H1 (cell line): ENCODE measurements around the gene MROH2A. TPM values are rescaled to one million over a fixed set of nuclear protein-coding genes. Genes with fewer than 3 reads are reported as not detected.

Experiments used
- CTCF ChIA-PET: fragments of 300-600 bp; sonication (Branson Sonifier 250); formaldehyde crosslinking; loops from one replicate; lab custom pipeline; 2021; ENCODE audit not compliant: partially characterized antibody; lab: Charles Lee
- POLR2A ChIA-PET: fragments of 300-600 bp; sonication (Branson Sonifier 250); formaldehyde crosslinking; loops from one replicate; lab custom pipeline; 2021; ENCODE audit warnings: inconsistent platforms; ENCODE audit not compliant: partially characterized antibody; lab: Charles Lee
- DNase-seq, 2 experiments: peaks; one replicate each; pipeline versions ENCODE4 v3.0.0 to v3.0.0-alpha.2; 2010 to 2022; ENCODE audit warnings: low spot score in 2 of 2, low read depth in 1 of 2, mixed read lengths in 1 of 2
- FAIRE-seq: peaks from 2 replicates; lab custom pipeline; 2011; peaks lifted over from hg19 to GRCh38; lab: Jason Lieb, UNC
- H2AFZ ChIP-seq: 2 replicates; pipeline ENCODE4 v1.8.1; 2012; ENCODE audit warnings: low read length, inconsistent platforms
- H2AK5ac ChIP-seq: 2 replicates; pipeline ENCODE4 v1.6.1; 2013; ENCODE audit warnings: low read depth, low read length
- H2BK120ac ChIP-seq: replicated peaks from 2 replicates; pipeline ENCODE3; 2013; ENCODE audit warnings: low read depth, low read length, inconsistent platforms
- H2BK12ac ChIP-seq: 2 replicates; pipeline ENCODE4 v1.6.1; 2013; ENCODE audit warnings: low read depth, low read length
- H2BK15ac ChIP-seq: 2 replicates; pipeline ENCODE4 v1.6.1; 2013; ENCODE audit warnings: low read length
- H2BK20ac ChIP-seq: 2 replicates; pipeline ENCODE4 v1.6.1; 2013; ENCODE audit warnings: low read length
- H2BK5ac ChIP-seq: 2 replicates; pipeline ENCODE4 v1.6.1; 2013; ENCODE audit warnings: low read depth, low read length
- H3K14ac ChIP-seq: 2 replicates; pipeline ENCODE4 v1.6.1; 2013; ENCODE audit warnings: inconsistent platforms; ENCODE audit not compliant: insufficient read length
- H3K18ac ChIP-seq: 2 replicates; pipeline ENCODE4 v1.6.1; 2013; ENCODE audit warnings: low read length; ENCODE audit errors: extremely low read depth
- H3K23ac ChIP-seq: 2 replicates; pipeline ENCODE4 v1.6.1; 2013; ENCODE audit warnings: inconsistent platforms; ENCODE audit not compliant: insufficient read length
- H3K23me2 ChIP-seq: 2 replicates; pipeline ENCODE4 v1.6.1; 2013; ENCODE audit warnings: low read depth, low read length
- H3K27ac ChIP-seq: 2 replicates; pipeline ENCODE4 v1.6.1; 2011; ENCODE audit warnings: low read depth, low read length, inconsistent platforms
- H3K27me3 ChIP-seq, 4 experiments: replicated peaks in 1 of 4; 1 replicate in 1 of 4; 2 replicates in 3 of 4; pipeline versions ENCODE4 v1.6.1 to v1.8.1; 2011 to 2013; ENCODE audit warnings: low read length in 3 of 4, mild to moderate bottlenecking in 3 of 4, inconsistent platforms in 2 of 4, mixed read lengths in 2 of 4, moderate library complexity in 1 of 4; ENCODE audit not compliant: control insufficient read depth in 3 of 4, insufficient read depth in 3 of 4; ENCODE audit errors: extremely low read depth in 1 of 4
- H3K36me3 ChIP-seq, 4 experiments: 2 replicates each; pipeline versions ENCODE4 v1.6.1 to v1.8.1; 2011 to 2013; ENCODE audit warnings: mild to moderate bottlenecking in 4 of 4, low read length in 3 of 4, moderate library complexity in 2 of 4, control low read depth in 1 of 4, inconsistent platforms in 1 of 4; ENCODE audit not compliant: insufficient read depth in 4 of 4, control insufficient read depth in 2 of 4
- H3K4ac ChIP-seq: replicated peaks from 2 replicates; pipeline ENCODE3; 2013; ENCODE audit warnings: low read length, low read depth, mixed read lengths, inconsistent platforms; ENCODE audit not compliant: insufficient read length
- H3K4me1 ChIP-seq, 4 experiments: replicated peaks in 1 of 4; 1 replicate in 1 of 4; 2 replicates in 3 of 4; pipeline versions ENCODE4 v1.6.1 to v1.8.1; 2011 to 2013; ENCODE audit warnings: low read length in 3 of 4, inconsistent platforms in 2 of 4, mixed read lengths in 1 of 4; ENCODE audit not compliant: insufficient read depth in 4 of 4, control insufficient read depth in 3 of 4
- H3K4me2 ChIP-seq, 2 experiments: 2 replicates each; pipeline versions ENCODE4 v1.6.1 to v1.8.1; 2011 to 2013; ENCODE audit warnings: low read depth in 2 of 2, low read length in 2 of 2, control low read depth in 1 of 2, inconsistent platforms in 1 of 2, mild to moderate bottlenecking in 1 of 2; ENCODE audit not compliant: insufficient read depth in 1 of 2
- H3K4me3 ChIP-seq, 4 experiments: fragments of 200-600, 300-600 bp in 1 of 4; sonication (generic), shearing (Covaris generic), sonication (Bioruptor Twin) in 1 of 4; 2 replicates each; pipeline versions ENCODE4 v1.5.1 to v1.8.1; 2011 to 2016; ENCODE audit warnings: low read length in 4 of 4, low read depth in 3 of 4, control low read depth in 2 of 4, inconsistent platforms in 2 of 4, mild to moderate bottlenecking in 2 of 4, mixed read lengths in 1 of 4, moderate library complexity in 1 of 4; ENCODE audit not compliant: insufficient read depth in 2 of 4; ENCODE audit errors: extremely low read depth in 1 of 4
- H3K56ac ChIP-seq: replicated peaks from 2 replicates; pipeline ENCODE3; 2013; ENCODE audit warnings: low read depth, mild to moderate bottlenecking, mixed read lengths, low read length, inconsistent platforms; ENCODE audit not compliant: insufficient read length
- H3K79me1 ChIP-seq: 2 replicates; pipeline ENCODE4 v1.6.1; 2013; ENCODE audit warnings: low read depth, low read length, control low read depth
- H3K79me2 ChIP-seq, 2 experiments: 2 replicates each; pipeline versions ENCODE4 v1.6.1 to v1.8.1; 2012 to 2013; ENCODE audit warnings: low read length in 2 of 2, mild to moderate bottlenecking in 2 of 2, inconsistent platforms in 1 of 2; ENCODE audit not compliant: insufficient read depth in 2 of 2, control insufficient read depth in 1 of 2
- H3K9ac ChIP-seq, 4 experiments: replicated peaks in 1 of 4; 1 replicate in 1 of 4; 2 replicates in 3 of 4; pipeline versions ENCODE4 v1.6.1 to v1.8.1; 2011 to 2013; ENCODE audit warnings: low read depth in 3 of 4, low read length in 3 of 4, control low read depth in 2 of 4, mild to moderate bottlenecking in 2 of 4, moderate library complexity in 2 of 4, inconsistent platforms in 1 of 4; ENCODE audit errors: extremely low read depth in 1 of 4
- H3K9me3 ChIP-seq, 2 experiments: 2 replicates each; pipeline versions ENCODE4 v1.6.1 to v1.8.1; 2012 to 2013; ENCODE audit warnings: mild to moderate bottlenecking in 2 of 2, moderate library complexity in 2 of 2, control low read depth in 1 of 2, inconsistent platforms in 1 of 2, low read depth in 1 of 2, low read length in 1 of 2, mixed read lengths in 1 of 2; ENCODE audit not compliant: insufficient read depth in 2 of 2
- H4K20me1 ChIP-seq, 2 experiments: replicated peaks in 1 of 2; 2 replicates each; pipeline versions ENCODE3 to v1.8.1; 2011 to 2013; ENCODE audit warnings: inconsistent platforms in 2 of 2, low read length in 2 of 2, mild to moderate bottlenecking in 1 of 2; ENCODE audit not compliant: insufficient read depth in 2 of 2, control insufficient read depth in 1 of 2
- H4K5ac ChIP-seq: 2 replicates; pipeline ENCODE4 v1.6.1; 2013; ENCODE audit warnings: low read length, low read depth, mixed read lengths, inconsistent platforms; ENCODE audit not compliant: insufficient read length
- H4K8ac ChIP-seq: 2 replicates; pipeline ENCODE4 v1.8.0; 2013; ENCODE audit warnings: mild to moderate bottlenecking, moderate library complexity, low read length, inconsistent platforms; ENCODE audit not compliant: insufficient read depth; ENCODE audit errors: extremely low read depth
- H4K91ac ChIP-seq: replicated peaks from 2 replicates; pipeline ENCODE3; 2013; ENCODE audit warnings: low read length, mixed read lengths, inconsistent platforms; ENCODE audit not compliant: insufficient read length
- ATF3 ChIP-seq: IDR thresholded peaks from 2 replicates; pipeline ENCODE4 v1.6.1; 2011; ENCODE audit warnings: low read depth, mild to moderate bottlenecking, low read length; ENCODE audit not compliant: insufficient read depth
- EP300 ChIP-seq, 2 experiments: IDR thresholded peaks; 1 replicate in 1 of 2; 2 replicates in 1 of 2; pipeline ENCODE4 v1.6.1; 2011 to 2012; ENCODE audit warnings: low read depth in 2 of 2, low read length in 2 of 2, mild to moderate bottlenecking in 2 of 2, borderline replicate concordance in 1 of 2, inconsistent platforms in 1 of 2, moderate library complexity in 1 of 2
- HDAC6 ChIP-seq: IDR thresholded peaks from one replicate; pipeline ENCODE4 v1.7.1; 2012; ENCODE audit warnings: low read depth, mild to moderate bottlenecking, inconsistent platforms, low read length, moderate library complexity
- KDM4A ChIP-seq: IDR thresholded peaks from one replicate; pipeline ENCODE4 v1.7.1; 2012; ENCODE audit warnings: low read depth, mild to moderate bottlenecking, moderate library complexity, low read length, inconsistent platforms; ENCODE audit not compliant: severe bottlenecking
- NRF1 ChIP-seq: IDR thresholded peaks from 2 replicates; pipeline ENCODE4 v1.6.1; 2011; ENCODE audit warnings: mild to moderate bottlenecking, low read depth, low read length, improper control_type of control experiment
- PHF8 ChIP-seq: fragments of 200-600 bp; sonication (generic); conservative IDR thresholded peaks from 2 replicates; pipeline ENCODE4 v1.7.1; 2012; ENCODE audit warnings: low read depth, mild to moderate bottlenecking, inconsistent platforms, low read length, moderate library complexity
- POLR2A ChIP-seq, 2 experiments: IDR thresholded peaks; 1 replicate in 1 of 2; 2 replicates in 1 of 2; pipeline ENCODE4 v1.6.1; 2011; ENCODE audit warnings: low read depth in 2 of 2, low read length in 2 of 2, mild to moderate bottlenecking in 2 of 2; ENCODE audit errors: control extremely low read depth in 1 of 2
- RBBP5 ChIP-seq: IDR thresholded peaks from 2 replicates; pipeline ENCODE4 v1.7.1; 2012; ENCODE audit warnings: low read depth, mild to moderate bottlenecking, inconsistent platforms, low read length, moderate library complexity, borderline replicate concordance
- RNF2 ChIP-seq: fragments of 200-900, 300-1000 bp; sonication (generic); IDR thresholded peaks from 2 replicates; pipeline ENCODE4 v1.7.1; 2016; ENCODE audit warnings: borderline replicate concordance, low read depth, mild to moderate bottlenecking, antibody characterized with exemption, low read length; ENCODE audit not compliant: poor library complexity, severe bottlenecking; ENCODE audit errors: missing control alignments
- SP4 ChIP-seq: IDR thresholded peaks from 2 replicates; pipeline ENCODE4 v1.6.1; 2012; ENCODE audit warnings: low read length, inconsistent platforms
- WGBS, 2 experiments: shearing (Covaris generic) in 1 of 2; methylation state at CpG; one replicate each; pipeline versions ENCODE4 v1.1.6 to v1.1.7; 2013 to 2015; ENCODE audit warnings: low lambda C conversion rate in 2 of 2, mixed read lengths in 2 of 2, inconsistent platforms in 1 of 2, low coverage in 1 of 2, missing lambda C conversion rate in 1 of 2; ENCODE audit not compliant: insufficient replicate concordance in 2 of 2, insufficient coverage in 1 of 2, insufficient read length in 1 of 2; ENCODE audit errors: extremely low coverage in 1 of 2, missing lambda C conversion rate in 1 of 2; 5-methylcytosine and 5-hydroxymethylcytosine counted together
- polyA plus RNA-seq, 7 experiments: library from polyadenylated mRNA; depleted of rRNA in 3 of 7; stranded (reverse) in 5 of 7; unstranded in 2 of 7; fragments of >200 nt in 5 of 7; fragments of 200-250 nt in 2 of 7; gene quantifications; 1 replicate in 5 of 7; 2 replicates in 1 of 7; 4 replicates in 1 of 7; pipeline versions ENCODE4 v1.2.1 to v1.2.3, GENCODE V29; 2011 to 2013; ENCODE audit warnings: missing spikeins in 2 of 7, mixed read lengths in 2 of 7
- total RNA-seq: library from RNA; stranded (reverse); fragmentation: NEBNext Ultra II Directional; extraction: Animal tissue kit (Norgen Biotek cat#: 25700); gene quantifications from 2 replicates; pipeline ENCODE4 v1.2.1, GENCODE V29; 2021

Gene MROH2A
- total and polyA plus RNA-seq, 2 of the 8 experiments (the other 6 are each of a cell fraction or from before 2014, with no cell fraction given): not detected

GRCh38 chr2:233831011-233831721, 53.0 kb downstream of the MROH2A start:
- no peak overlapping the region for H3K4ac ChIP-seq
- peaks cover 4 to 17% (median 8%) of the 10 kb centered on the region in 4 experiments; a peak in 7 of 8 replicates for H3K36me3 ChIP-seq
- no peak overlapping the region for H2BK20ac ChIP-seq
- ChIA-PET POLR2A (interaction anchor here (0.8 kb wide), 1 partner anchor 11 kb away, joined by 3 read pairs; no protein-coding TSS in a partner anchor), CTCF (interaction anchor here (2.1 to 5.3 kb wide), 3 partner anchors 13 to 382 kb away, joined by 11 to 35 read pairs (median 11); no protein-coding TSS in a partner anchor)
- H2AK5ac ChIP-seq: no peak overlapping the region
- no peak overlapping the region for H3K9ac ChIP-seq
- no peaks in the 10 kb centered on the region for H3K9me3 ChIP-seq
- no peak overlapping the region for H3K23ac ChIP-seq
- H3K79me1 ChIP-seq: no peaks in the 10 kb centered on the region
- no peak overlapping the region for H3K14ac ChIP-seq
- H2BK5ac ChIP-seq: no peak overlapping the region
- WGBS, 2 experiments: 99% methylated on average over 13 of the region's 14 CpGs; no CpG with 5 or more reads in 1 of the 2 experiments
- no peaks in the 10 kb centered on the region for H3K27me3 ChIP-seq
- H4K91ac ChIP-seq: no peak overlapping the region
- no peak overlapping the region for H2AFZ ChIP-seq
- no peak overlapping the region for H3K18ac ChIP-seq
- H3K79me2 ChIP-seq: peaks cover 0 to 4% of the 10 kb centered on the region in 2 experiments; a peak in 1 of 4 replicates
- FAIRE-seq (no peak), DNase-seq (no peak)
- H3K4me1 ChIP-seq: no peaks in the 10 kb centered on the region
- H2BK12ac ChIP-seq: no peak overlapping the region
- H4K8ac ChIP-seq: no peak overlapping the region
- H2BK15ac ChIP-seq: no peak overlapping the region
- H4K20me1 ChIP-seq: peaks cover 0 to 4% of the 10 kb centered on the region in 2 experiments
- no peak overlapping the region for H3K27ac ChIP-seq
- H4K5ac ChIP-seq: no peak overlapping the region
- no peak overlapping the region for H3K4me2 ChIP-seq
- no peak overlapping the region for H2BK120ac ChIP-seq
- no peak overlapping the region for H3K4me3 ChIP-seq
- no peak overlapping the region for H3K56ac ChIP-seq
- no peaks in the 10 kb centered on the region for H3K23me2 ChIP-seq
- TF ChIP-seq RBBP5 (no peak), HDAC6 (no peak), RNF2 (no peak), SP4 (no peak), ATF3 (no peak), KDM4A (no peak), NRF1 (no peak), PHF8 (no peak), EP300 (IDR thresholded peaks at IDR 0.05; ENCODE audit: borderline replicate concordance in 1 of 2, low read depth in 2 of 2, low read length in 2 of 2) (no peak), POLR2A (IDR thresholded peaks at IDR 0.05; ENCODE audit: control extremely low read depth in 1 of 2, low read depth in 2 of 2, low read length in 2 of 2) (no peak)
